SIG-M5 treated with dmso at 0.1 percent for 504 hours (cell line): Measurements from ENCODE around the gene DPF1.
"Not testable (repeated sequence)": the region's sequence is repeated elsewhere in the genome, so short reads cannot be mapped to it uniquely, and the experiment has no call there.

Experiments used
- DNase-seq: peaks from one replicate; lab custom pipeline; 2025; ENCODE audit not compliant: unreplicated experiment; lab: John Stamatoyannopoulos, UW

Gene DPF1

DNA sequence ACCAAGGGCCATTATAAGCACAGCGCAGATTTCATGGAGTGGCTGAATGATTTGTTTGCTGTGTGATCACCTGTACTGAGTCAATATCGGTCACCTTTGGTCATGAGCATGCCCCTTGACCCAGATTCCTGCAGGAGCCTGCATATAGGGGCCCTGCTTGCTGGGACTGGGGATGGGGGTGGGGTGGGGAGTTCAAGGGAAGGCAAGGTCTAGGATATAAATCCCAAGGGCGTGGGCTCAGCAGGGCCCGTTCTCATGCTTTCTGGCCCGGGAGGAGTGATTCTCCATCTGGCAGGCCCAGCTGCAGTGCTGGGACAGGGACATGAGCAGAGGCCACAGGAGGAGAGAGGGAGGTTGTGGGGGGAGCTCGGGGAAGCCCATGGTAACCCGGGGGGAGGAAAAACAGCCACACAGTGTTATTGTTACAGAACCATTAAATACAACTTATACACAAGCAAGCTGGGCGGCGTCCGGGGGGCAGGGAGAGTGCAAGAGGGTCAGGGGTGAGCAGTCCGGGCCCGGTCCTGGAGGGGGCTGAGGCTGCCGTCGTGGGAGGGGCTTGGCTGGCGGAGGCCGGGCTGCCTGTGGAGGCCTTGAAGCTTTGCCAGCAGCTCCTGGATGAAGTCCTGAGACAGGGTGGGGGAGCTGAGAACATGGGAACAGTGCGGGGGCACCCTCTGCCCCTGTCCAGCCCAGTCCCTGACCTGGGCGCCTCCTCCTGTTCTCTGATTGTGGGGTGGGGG is 27.0 kb upstream of the DPF1 start:
- no peak for DNase-seq

DNA sequence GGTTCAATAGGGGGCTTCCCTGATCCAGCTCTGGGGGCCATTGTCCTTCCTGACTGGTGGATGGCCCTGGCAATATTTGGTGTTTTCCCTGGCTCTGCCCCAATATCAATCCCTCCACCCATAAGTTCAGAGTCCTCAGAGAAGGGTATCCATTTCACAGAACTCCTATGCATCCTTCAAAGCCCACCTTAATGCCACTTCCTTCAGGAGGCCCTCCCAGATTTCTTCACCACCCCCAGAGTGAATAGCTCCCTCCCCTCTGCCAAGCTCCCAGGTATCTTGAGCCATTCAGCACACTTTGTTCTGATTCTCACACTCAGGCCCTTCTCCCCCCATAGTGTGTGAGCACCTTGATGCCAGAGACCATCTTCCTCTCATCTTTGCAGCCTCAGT is 26.4 kb upstream of the DPF1 start:
- DNase-seq = no peak

DNA sequence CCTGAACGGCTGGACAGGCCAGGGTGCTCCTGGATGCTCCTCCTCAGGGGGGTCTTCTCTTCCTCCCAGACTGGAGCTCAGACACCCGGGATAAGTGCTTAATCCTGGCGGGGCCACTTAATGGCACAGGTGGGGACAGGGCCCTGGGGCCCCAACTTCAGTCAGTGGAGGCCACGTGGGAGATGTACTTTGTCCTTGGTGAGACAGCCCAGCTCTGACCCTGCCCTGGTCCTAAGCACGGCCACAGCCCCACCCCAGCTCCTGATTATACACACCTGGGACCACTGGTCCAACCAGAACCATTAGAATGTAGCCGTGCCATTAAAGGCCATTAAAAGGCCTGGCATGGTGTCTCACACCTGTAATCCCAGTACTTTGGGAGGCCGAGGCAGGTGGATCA is 24.4 kb upstream of the DPF1 start:
- no peak for DNase-seq

DNA sequence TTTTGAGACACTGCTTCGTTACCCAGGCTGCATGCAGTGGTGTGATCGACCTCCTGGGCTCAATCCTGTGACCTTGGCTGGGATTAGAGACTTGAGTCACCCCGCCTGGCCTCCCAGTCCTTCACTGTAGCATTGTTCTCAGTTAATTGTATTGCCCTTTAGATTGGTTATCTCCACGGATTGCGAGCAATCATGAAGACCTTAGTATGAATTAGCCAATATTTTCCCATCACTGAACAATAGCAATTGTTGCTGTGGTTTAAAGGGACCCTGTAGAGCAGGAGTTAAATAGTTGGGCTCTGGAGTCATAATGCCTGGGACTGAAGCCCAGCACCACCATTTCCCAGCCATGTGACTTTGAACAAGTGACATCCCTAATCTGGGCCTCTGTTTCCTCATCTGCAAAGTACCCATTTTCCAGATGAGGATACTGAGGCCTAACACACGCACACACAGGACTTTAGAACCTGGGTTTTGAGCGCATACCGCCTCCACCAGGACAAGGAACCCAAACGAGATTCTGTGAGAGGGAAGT is 23.8 kb upstream of the DPF1 start:
- no peak for DNase-seq

DNA sequence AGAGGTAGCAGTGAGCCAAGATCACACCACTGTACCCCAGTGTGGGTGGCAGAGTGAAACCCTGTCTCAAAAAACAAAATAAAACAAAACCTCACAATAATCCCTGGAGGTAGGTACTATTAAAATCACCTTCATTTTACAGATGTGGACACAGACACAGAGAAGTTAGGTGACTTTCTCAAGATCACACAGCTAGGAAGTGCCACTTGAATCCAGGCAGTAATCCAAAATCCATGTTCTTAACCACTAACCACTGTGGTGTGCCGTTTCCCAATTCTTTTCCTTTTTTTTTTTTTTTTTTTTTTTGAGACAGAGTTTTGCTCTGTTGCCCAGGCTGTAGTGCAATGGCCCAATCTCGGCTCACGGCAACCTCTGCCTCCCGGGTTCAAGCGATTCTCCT is 23.1 kb upstream of the DPF1 start:
- DNase-seq = no peak

DNA sequence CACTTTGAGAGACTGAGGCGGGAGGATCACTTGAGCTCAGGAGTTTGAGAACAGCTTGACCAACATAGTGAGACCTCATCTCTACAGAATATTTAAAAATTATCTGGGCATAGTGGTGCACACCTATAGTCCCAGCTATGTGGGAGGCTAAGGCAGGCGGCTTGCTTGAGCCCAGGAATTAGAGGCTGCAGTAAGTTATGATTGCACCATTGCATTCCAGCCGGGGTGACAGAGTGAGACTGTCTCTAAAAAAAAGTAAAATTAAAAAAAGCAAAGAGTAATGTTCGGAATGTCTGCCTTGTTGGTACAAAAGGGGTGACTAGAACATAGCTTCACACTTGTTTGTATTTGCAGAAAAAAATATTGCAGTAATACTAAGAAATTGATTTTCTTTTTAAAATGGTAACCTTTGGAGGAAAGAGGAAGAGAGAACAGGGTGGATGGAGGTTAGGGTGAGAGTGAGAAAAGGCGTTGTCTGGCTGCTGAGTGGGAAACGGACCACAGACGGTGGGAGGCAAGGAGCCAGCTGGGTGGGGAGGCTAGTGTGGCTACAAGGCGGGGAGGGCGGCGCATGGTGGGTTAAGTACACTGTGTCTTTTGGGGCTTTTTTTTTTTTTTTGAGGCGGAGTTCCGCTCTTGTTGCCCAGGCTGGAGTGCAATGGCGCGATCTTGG is 21.9 kb upstream of the DPF1 start:
- peak; percentile 56 for DNase-seq

DNA sequence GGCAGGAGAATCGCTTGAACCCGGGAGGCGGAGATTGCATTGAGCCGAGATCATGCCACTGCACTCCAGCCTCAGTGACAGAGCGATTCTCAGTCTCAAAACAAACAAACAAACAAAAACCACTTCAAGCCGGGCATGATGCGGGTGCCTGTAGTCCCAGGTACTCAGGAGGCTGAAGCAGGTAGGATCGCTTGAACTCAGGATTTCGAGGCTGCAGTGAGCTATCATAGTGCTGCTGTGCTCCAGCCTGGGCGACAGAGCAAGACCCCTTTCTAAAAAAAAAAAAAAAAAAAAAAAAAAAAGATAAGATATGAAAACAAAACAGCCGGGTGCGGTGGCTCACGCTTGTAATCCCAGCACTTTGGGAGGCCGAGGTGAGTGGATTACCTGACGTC is 19.3 kb upstream of the DPF1 start:
- no peak for DNase-seq

DNA sequence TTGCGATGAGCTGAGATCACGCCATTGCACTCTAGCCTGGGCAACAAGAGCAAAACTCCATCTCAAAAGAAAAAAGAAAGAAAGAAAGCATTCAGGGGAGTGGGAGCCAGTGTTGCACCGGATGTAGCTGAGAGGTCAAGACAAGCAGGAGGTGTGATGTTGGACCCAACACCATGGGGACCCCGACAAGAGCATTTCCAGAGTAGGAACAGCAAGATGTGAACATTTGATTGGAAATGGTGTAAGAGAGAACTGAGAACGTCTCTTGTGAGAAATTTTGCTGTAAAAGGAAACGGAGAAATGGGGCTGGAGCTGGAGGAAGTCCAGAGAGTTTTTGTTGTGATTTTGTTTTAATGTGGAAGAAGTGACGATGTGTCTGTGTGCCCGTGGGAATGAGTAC is 15.8 kb upstream of the DPF1 start:
- DNase-seq = no peak

DNA sequence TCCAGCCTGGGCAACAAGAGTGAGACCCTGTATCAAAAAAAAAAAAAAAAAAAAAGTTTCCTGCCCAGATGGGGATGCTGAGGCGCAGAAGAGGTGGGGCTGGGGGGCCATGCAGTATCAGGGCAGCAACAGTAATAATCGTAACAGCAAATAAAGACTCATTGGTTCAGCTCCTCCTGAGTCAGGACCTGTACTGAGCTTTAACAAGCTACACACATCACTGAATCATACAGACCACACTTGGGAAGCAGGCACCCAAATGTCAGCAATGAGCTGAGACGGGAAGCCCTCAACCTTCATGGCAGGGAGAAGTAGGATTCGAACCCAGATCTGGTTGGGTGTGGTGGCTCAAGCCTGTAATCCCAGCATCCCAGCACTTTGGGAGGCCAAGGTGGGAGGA is 10.6 kb upstream of the DPF1 start:
- no peak for DNase-seq

DNA sequence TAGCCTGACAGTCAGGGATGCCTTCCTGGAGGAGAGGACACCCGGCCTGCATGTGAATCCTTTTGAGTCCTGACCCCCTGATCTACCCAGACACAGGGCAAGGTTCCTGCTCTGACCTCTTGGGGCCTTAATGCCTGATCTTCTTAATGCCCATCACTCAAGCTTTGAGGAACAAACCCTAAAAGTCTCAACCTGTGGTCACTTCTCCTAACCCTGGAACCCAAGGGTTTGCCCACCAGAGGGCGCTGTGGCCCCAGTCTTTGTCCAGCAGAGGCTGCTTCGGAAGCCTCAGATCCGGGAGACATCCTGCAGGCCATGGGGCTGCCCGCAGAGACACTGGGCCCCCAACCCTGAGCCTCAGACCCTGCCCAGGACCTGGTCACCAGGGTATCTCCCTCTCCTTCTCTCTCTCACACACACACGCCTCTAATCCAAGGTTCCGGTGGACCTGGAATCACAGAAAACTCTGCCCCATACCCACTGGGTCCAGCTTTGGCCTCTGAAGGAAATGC is 9.8 kb upstream of the DPF1 start:
- peak; percentile 58 for DNase-seq

DNA sequence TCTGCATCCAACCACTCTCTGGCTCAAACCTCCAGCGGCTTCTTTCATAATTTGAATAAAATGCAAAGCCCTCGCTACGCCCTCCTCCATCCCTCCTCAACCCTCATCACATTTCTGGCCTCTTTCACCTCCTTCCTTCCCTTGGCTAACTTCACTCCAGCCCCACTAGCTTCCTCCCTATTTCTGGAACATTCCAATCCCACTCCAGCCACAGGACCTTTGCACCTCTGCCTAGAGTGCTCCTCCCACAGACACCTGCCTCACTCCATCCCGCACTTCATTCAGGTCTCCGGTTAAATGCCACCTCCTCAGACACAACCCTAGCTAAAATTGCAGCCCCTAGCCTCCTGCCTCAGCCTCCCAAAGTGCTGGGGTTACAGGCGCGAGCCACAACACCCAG is 7.9 kb upstream of the DPF1 start:
- DNase-seq = no peak

DNA sequence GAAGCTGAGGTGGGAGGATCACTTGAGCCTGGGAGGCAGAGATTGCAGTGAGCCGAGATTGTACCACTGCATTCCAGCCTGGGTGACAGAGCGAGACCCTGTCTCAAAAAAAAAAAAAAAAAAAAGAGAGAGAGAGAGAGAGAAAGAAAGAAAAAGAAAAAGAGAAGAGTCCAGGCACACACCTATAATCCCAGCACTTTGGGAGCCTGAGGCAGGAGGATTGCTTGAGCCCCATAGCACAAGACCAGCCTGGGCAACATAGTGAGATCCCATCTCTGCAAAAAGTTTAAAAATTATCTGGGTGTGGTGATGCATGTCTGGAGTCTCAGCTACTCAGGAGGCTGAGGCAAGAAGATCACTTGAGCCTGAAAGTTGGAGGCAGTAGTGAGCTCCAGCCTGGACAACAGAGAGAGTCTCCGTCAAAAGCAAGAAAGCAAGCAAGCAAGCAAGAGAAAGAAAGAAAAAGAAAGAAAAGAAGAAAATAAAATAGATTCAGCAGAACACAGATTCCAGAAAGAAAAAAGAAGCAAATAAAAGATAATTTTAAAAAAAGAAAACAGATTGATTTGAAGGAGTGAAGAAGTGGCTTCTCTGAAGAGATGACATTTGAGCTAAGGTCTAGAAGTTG is 6.6 kb upstream of the DPF1 start:
- not testable (repeated sequence) for DNase-seq

DNA sequence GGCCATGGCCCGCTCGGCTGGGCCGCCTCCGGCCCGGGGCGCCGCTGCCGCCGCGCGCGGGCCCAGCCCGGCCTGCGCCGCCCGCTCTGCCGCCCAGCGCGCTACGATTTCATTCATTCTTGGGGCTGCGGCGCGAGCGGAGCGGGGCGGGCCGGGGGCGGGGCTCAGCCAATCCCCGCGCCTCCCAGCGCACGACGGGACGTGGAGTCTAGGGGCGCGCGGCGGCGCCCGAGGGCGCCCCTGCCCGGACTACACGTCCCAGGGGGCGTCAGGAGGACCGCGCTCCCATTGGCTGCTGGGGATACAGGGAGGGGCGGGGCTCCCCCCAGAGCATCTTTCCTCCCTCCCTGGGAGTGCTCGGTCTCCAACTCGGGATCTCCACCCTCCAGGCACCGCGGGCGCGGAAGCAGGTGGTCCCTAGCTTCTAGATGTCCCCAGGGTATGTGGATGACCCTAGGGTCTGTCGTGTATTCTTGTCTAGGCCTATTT is 5.6 kb upstream of the DPF1 start:
- DNase-seq = peak; percentile 75

DNA sequence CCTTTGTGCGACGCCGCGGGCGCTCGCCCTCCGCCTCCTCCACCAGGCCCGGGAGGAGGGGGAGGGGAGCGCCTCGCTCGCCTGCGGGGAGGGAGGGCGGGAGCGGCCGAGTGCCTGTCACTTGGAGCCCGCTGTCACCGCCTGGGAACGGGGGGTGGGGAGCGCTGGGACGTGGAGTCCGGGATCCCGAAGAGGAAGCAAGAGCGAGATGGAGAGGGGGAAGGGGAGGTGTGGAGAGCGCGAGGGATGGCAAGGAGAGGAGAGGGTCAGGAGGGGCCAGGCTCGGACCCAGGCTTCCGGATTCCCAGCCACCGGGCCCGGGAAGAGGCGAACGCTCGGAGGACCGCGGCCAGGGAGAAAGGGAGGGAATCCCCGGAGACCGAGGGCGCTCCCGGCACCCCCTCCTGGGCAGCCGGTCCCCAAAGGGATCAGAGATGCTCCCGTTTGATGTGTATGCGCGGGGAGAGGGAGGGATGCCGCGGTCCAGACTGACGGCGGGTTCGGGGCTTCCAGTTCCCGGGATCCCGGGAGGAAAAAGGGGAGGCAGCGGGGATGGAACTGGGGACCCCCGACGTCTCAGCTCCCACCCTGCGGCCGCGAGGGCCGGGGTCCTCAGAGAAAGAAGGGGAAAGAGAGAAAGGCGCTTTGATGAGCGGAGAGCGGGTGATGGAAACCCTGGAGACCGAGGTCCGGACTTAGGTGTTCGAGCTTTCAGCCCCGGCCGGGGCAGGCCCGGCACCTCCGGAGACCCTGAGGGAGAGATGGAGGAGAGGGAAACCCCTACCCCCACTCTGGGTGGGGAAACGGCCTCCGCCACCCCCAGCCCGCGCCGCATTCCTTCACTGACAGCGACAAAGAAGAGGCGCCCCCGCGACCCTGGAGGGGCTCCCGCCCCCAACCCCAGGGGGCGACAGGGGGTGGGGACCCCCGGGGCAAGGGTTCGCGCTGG is 4.7 kb upstream of the DPF1 start:
- DNase-seq = no peak

DNA sequence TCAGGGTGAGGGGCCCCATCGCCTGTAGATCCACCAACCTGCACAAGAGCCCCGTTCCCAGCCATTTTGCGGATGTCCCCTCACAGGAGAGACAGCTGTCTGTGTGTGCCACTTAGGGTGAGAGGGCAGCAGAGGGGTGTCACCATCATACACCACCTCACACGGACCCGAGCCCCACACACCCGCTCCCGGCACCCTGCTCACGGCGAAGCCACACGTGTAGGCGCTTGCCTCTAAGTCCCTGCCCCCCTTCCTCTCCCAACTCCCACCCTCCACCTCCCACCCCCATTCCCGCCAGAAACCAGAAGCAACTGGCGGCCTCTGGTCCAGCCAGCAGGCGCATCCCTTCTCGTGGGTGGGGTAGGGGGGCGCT is 4.0 kb upstream of the DPF1 start:
- DNase-seq = no peak

DNA sequence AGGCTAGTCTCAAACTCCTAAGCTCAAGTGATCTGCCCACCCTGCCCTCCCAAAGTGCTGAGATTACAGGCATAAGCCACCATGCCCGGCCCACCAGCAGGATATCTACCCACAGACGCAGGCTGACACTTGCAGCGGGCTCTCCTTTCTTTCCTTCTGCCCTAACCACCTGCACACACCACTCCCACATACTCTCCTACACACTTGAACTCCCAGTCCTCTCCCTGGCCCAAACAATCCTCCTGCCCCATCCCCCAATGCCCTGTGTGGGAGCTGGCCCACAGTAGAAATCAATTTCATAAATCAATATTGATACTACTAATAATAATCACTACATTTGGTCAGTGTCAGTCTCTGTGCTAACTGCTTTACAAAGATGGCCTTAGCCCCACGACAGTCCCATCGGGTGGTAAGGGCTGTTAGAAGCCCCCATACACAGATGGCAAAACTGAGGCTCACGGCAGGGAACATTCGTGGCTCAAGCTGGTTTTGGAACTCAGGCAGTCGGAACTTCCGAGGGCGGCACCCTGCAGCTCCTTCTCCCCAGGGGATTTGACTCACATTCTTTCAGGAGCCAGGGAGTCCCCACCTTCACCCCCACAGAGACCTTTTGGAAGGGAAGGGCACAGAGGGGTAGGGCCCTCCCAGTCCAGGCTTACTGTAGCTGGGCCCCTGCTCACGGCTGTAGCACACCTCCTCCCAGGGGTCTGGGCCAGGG is 3.4 kb upstream of the DPF1 start:
- DNase-seq = no peak

DNA sequence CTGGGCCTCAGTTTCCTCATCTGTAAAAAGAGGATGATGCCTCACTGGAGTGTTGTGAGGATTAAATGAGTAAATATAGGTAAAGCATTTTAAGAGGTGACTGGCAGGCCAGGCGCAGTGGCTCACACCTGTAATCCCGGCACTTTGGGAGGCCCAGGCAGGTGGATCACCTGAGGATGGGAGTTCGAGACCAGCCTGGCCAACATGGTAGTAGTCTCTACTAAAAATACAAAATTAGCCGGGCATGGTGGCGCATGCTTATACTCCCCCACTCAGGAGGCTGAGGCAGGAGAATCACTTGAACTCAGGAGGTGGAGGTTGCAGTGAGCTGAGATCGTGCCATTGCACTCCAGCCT is 819 bp upstream of the DPF1 start:
- not testable (repeated sequence) for DNase-seq

DNA sequence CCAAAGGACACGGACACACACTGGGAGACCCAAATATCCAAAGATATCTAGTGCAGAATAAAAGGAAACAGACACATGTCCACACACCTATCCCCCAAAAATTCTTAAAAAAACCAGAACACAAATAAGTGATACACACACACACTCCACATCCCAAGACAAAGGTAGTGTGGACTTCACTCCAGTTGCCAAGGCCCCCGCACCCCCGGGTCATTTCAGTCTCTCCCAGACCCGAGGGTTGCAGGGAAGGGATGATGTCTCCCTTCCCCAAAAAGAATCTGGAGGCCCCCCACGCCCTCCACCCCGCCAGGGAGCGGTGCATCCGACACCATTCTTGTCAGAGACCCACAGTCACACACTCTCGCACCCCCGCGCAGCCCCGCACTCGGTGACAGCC is 407 bp downstream of the DPF1 start:
- no peak for DNase-seq

DNA sequence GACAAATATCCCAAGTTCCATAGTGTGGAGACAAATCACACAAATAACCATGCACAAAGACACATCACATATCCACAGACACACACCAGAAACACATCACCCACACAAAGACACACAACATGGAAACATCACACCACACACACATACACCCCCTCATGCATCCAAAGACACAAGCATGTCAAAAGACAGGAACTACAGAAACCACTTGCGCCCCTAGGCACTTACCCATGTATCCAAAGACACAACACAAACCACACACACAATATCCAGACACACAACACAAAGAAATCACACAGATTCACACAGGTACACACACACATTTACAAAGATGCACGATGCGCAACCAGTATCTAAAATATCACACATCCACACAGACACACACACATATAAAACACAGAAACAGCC is 901 bp downstream of the DPF1 start:
- no peak for DNase-seq
